Activated B cell treated with CpG ODN at 0.5 μM for 24 hours (primary cell): ENCODE results near the gene TRIM29. TPM values are rescaled to one million over a fixed set of nuclear protein-coding genes. Genes with fewer than 3 reads are reported as not detected.
"Not testable (repeated sequence)": the region's sequence is repeated elsewhere in the genome, so short reads cannot be mapped to it uniquely, and the experiment has no call there.

Source experiments
- ATAC-seq: fragments of 200-7000 bp; cut with Tn5 transposase; one replicate; pipeline ENCODE4 v1.10.0; 2021; ENCODE audit warnings: low read depth, mild to moderate bottlenecking, moderate library complexity
- CTCF ChIA-PET: fragments of 350-600 bp; sonication (Branson Sonifier 250); formaldehyde crosslinking; loops from one replicate; lab custom pipeline; 2021; ENCODE audit warnings: antibody characterized with exemption; lab: Charles Lee
- POLR2A ChIA-PET: fragments of 350-600 bp; sonication (Branson Sonifier 250); formaldehyde crosslinking; loops from one replicate; lab custom pipeline; 2021; ENCODE audit warnings: antibody characterized with exemption; lab: Charles Lee
- DNase-seq: peaks from one replicate; pipeline ENCODE4 v3.0.0; 2022
- H3K27ac Mint-ChIP-seq: one replicate; pipeline ENCODE4 v1.8.0; 2020; ENCODE audit warnings: mixed read lengths
- H3K27me3 Mint-ChIP-seq: one replicate; pipeline ENCODE4 v1.8.0; 2021; ENCODE audit warnings: mixed read lengths
- H3K36me3 Mint-ChIP-seq: one replicate; pipeline ENCODE4 v1.8.0; 2021; ENCODE audit warnings: low read depth, mixed read lengths
- H3K4me1 Mint-ChIP-seq: one replicate; pipeline ENCODE4 v1.8.0; 2021; ENCODE audit warnings: mixed read lengths
- H3K4me3 Mint-ChIP-seq: one replicate; pipeline ENCODE4 v1.8.0; 2020; ENCODE audit warnings: mild to moderate bottlenecking, mixed read lengths
- H3K9me3 Mint-ChIP-seq: one replicate; pipeline ENCODE4 v1.8.0; 2020; ENCODE audit warnings: mixed read lengths
- CTCF ChIP-seq: fragments of 200-600 bp; IDR thresholded peaks from one replicate; pipeline ENCODE4 v1.8.0; 2022; ENCODE audit warnings: antibody characterized with exemption, mild to moderate bottlenecking
- intact Hi-C: fragments of 100-400 bp; cut with micrococcal nuclease; formaldehyde crosslinking; loops from one replicate; pipeline ENCODE4 v1.15.1; 2024
- total RNA-seq: library from RNA; stranded (reverse); gene quantifications from 2 replicates; pipeline ENCODE4 v1.2.3, GENCODE V29; 2022

The TRIM29 gene
- total RNA-seq, 1 donor from 2014 or later = not detected

GRCh38 chr11:120147094-120147949 is 9.4 kb upstream of the TRIM29 start:
- no peaks in the 10 kb centered on the region for H3K36me3 Mint-ChIP-seq

GRCh38 chr11:120146413-120147093 is 8.6 kb upstream of the TRIM29 start:
- no peaks in the 10 kb centered on the region for H3K36me3 Mint-ChIP-seq
- H3K4me3 Mint-ChIP-seq = no peak overlapping the region
- peaks cover 29% of the 10 kb centered on the region for H3K27me3 Mint-ChIP-seq
- peaks cover 8% of the 10 kb centered on the region for H3K9me3 Mint-ChIP-seq
- ChIA-PET CTCF (no interaction called here), POLR2A (interaction anchor here (0.6 kb wide), 1 partner anchor 512 kb away, joined by 3 read pairs; no protein-coding TSS in a partner anchor)
- DNase-seq (no peak), ATAC-seq (no peak)
- H3K27ac Mint-ChIP-seq = no peak overlapping the region
- no peaks in the 10 kb centered on the region for H3K4me1 Mint-ChIP-seq
- intact Hi-C loops = no loop called here
- TF ChIP-seq CTCF = no peak

More at GRCh38 chr11:120147094-120147949, 9.4 kb upstream of the TRIM29 start:
- intact Hi-C loops = no loop called here
- ChIA-PET POLR2A (interaction anchor here (0.6 kb wide), 1 partner anchor 511 kb away, joined by 3 read pairs; no protein-coding TSS in a partner anchor), CTCF (no interaction called here)
- DNase-seq (no peak), ATAC-seq (no peak)
- Mint-ChIP-seq H3K27ac (no peak overlapping the region), H3K4me3 (no peak overlapping the region), H3K9me3 (peaks cover 8% of the 10 kb centered on the region), H3K27me3 (peaks cover 28% of the 10 kb centered on the region), H3K4me1 (no peaks in the 10 kb centered on the region)
- TF ChIP-seq CTCF = no peak

- Mint-ChIP-seq H3K9me3 (no peaks in the 10 kb centered on the region), H3K4me1 (no peaks in the 10 kb centered on the region), H3K27me3 (peaks cover 23% of the 10 kb centered on the region), H3K27ac (no peak overlapping the region), H3K4me3 (no peak overlapping the region), H3K36me3 (no peaks in the 10 kb centered on the region)
- no peak for TF ChIP-seq CTCF
- DNase-seq (no peak), ATAC-seq (no peak)
- ChIA-PET CTCF (no interaction called here), POLR2A (no interaction called here)
- intact Hi-C loops = no loop called here
Observed at GRCh38 chr11:120144501-120144900, 6.6 kb upstream of the TRIM29 start.

GRCh38 chr11:120143472-120143871 is 5.6 kb upstream of the TRIM29 start:
- H3K9me3 Mint-ChIP-seq, POLR2A ChIA-PET, DNase-seq, H3K27ac Mint-ChIP-seq, H3K4me1 Mint-ChIP-seq, intact Hi-C loops, CTCF ChIA-PET, ATAC-seq, H3K4me3 Mint-ChIP-seq, H3K36me3 Mint-ChIP-seq: not testable (repeated sequence)
- H3K27me3 Mint-ChIP-seq = peaks cover 28% of the 10 kb centered on the region

GRCh38 chr11:120142441-120143100 is 4.7 kb upstream of the TRIM29 start:
- CTCF ChIA-PET = no interaction called here
- intact Hi-C loops = no loop called here
- DNase-seq = no peak
- POLR2A ChIA-PET = no interaction called here
- Mint-ChIP-seq H3K36me3 (no peaks in the 10 kb centered on the region), H3K27ac (no peak overlapping the region), H3K9me3 (no peaks in the 10 kb centered on the region), H3K4me3 (no peak overlapping the region), H3K4me1 (no peaks in the 10 kb centered on the region), H3K27me3 (peaks cover 25% of the 10 kb centered on the region)
- no peak for TF ChIP-seq CTCF
- no peak for ATAC-seq
